BJ (cell line): ENCODE measurements around the gene MAPK14. TPM values are rescaled to one million over a fixed set of nuclear protein-coding genes. Genes with fewer than 3 reads are reported as not detected.
A peak's percentile ranks its signal among the peaks of the same experiment; 100 is the strongest.

Source experiments
- CTCF ChIA-PET: fragments of 350-600 bp; formaldehyde crosslinking; extraction: SDS; loops from one replicate; lab custom pipeline; 2021; ENCODE audit warnings: antibody characterized with exemption, inconsistent platforms; lab: Yijun Ruan, JAX
- POLR2A ChIA-PET: fragments of 300-600 bp; sonication (Branson Sonifier 250); formaldehyde crosslinking; extraction: SDS; loops from one replicate; lab custom pipeline; 2021; ENCODE audit warnings: antibody characterized with exemption; lab: Charles Lee
- DNase-seq: peaks from one replicate; pipeline ENCODE4 v3.0.0-alpha.2; 2011; ENCODE audit warnings: low read depth
- H3K27me3 ChIP-seq: 2 replicates; pipeline ENCODE4 v1.6.0; 2011; ENCODE audit warnings: low read length; ENCODE audit not compliant: control insufficient read depth, insufficient read depth
- H3K36me3 ChIP-seq: 2 replicates; pipeline ENCODE4 v1.5.1; 2011; ENCODE audit warnings: low read length; ENCODE audit not compliant: control insufficient read depth, insufficient read depth
- H3K4me3 ChIP-seq: 2 replicates; pipeline ENCODE4 v1.5.1; 2011; ENCODE audit warnings: low read depth, mild to moderate bottlenecking, control low read depth, low read length
- polyA plus RNA-seq: library from polyadenylated mRNA; depleted of rRNA; stranded (reverse); fragments of >200 nt; gene quantifications from 2 replicates; pipeline ENCODE4 v1.2.3, GENCODE V29; 2011
- TF ChIP-seq, protein P1 (sequence below): IDR thresholded peaks from 2 replicates; pipeline ENCODE4 v1.5.1; 2011; ENCODE audit warnings: low read depth, mild to moderate bottlenecking, control low read depth, inconsistent platforms, low read length, moderate library complexity; ENCODE audit not compliant: insufficient read depth

MAPK14 gene
- polyA plus RNA-seq, 1 experiment = 33.9 TPM

- Histone ChIP-seq H3K27me3 (no peaks in the 10 kb centered on the region), H3K36me3 (no peaks in the 10 kb centered on the region; the same call in 1 of the 2 replicates), H3K4me3 (no peak overlapping the region)
- DNase-seq = no peak
- TF ChIP-seq, protein P1, sequence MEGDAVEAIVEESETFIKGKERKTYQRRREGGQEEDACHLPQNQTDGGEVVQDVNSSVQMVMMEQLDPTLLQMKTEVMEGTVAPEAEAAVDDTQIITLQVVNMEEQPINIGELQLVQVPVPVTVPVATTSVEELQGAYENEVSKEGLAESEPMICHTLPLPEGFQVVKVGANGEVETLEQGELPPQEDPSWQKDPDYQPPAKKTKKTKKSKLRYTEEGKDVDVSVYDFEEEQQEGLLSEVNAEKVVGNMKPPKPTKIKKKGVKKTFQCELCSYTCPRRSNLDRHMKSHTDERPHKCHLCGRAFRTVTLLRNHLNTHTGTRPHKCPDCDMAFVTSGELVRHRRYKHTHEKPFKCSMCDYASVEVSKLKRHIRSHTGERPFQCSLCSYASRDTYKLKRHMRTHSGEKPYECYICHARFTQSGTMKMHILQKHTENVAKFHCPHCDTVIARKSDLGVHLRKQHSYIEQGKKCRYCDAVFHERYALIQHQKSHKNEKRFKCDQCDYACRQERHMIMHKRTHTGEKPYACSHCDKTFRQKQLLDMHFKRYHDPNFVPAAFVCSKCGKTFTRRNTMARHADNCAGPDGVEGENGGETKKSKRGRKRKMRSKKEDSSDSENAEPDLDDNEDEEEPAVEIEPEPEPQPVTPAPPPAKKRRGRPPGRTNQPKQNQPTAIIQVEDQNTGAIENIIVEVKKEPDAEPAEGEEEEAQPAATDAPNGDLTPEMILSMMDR = no peak
- POLR2A ChIA-PET = no interaction called here
- CTCF ChIA-PET = interaction anchor here (1.8 kb wide), 1 partner anchor 202 kb away, joined by 4 read pairs; no protein-coding TSS in a partner anchor
These were observed 111.1 kb downstream of the MAPK14 start for GRCh38 chr6:36138667-36139066.

DNA sequence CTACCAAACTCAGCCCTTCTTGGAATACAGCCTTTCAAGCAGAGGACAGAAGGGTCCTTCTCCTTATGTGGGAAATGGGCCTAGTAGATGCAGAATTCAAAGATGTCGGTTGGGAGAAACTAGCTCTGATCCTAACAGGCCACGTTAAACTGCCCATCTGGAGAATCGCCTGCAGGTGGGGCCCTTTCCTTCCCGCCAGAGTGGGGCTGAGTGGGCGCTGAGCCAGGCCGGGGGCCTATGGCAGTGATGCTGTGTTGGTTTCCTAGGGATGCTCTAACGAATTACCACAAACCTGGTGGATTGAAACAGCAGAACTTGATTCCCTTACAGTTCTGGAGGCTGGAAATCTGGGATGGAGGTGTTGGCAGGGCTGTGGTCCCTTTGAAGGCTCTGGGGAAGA is 111.8 kb downstream of the MAPK14 start:
- Histone ChIP-seq H3K36me3 (no peaks in the 10 kb centered on the region; the same call in 1 of the 2 replicates), H3K4me3 (no peak overlapping the region), H3K27me3 (no peaks in the 10 kb centered on the region)
- ChIA-PET CTCF (interaction anchor here (1.8 kb wide), 1 partner anchor 202 kb away, joined by 4 read pairs; no protein-coding TSS in a partner anchor), POLR2A (no interaction called here)
- no peak for DNase-seq
- TF ChIP-seq, protein P1 = peak; percentile 26

- ChIA-PET POLR2A (no interaction called here), CTCF (interaction anchor here (1.8 kb wide), 1 partner anchor 201 kb away, joined by 4 read pairs; no protein-coding TSS in a partner anchor)
- TF ChIP-seq, protein P1 = no peak
- Histone ChIP-seq H3K27me3 (no peaks in the 10 kb centered on the region), H3K36me3 (no peaks in the 10 kb centered on the region; the same call in 1 of the 2 replicates), H3K4me3 (no peak overlapping the region)
- DNase-seq = no peak
These were observed 112.5 kb downstream of the MAPK14 start for GRCh38 chr6:36139991-36140710.

DNA sequence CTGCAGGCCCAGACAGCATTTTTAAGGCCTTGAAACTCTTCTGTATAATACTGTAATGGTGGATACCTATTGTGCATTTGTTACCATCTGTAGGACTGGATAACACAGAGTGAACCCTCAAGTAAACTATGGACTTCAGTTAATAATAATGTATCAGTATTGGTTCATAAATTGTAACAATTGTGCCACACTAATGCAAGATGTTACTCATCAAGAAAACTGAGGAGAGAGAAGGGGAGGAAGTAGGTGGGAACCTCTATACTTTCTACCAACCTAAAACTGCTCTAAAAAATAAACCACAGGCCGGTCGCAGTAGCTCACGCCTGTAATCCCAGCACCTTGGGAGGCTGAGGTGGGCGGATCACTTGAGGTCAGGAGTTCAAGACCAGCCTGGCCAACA is 113.5 kb downstream of the MAPK14 start:
- no peaks in the 10 kb centered on the region; the same call in 1 of the 2 replicates for H3K36me3 ChIP-seq
- no peak for DNase-seq
- CTCF ChIA-PET = no interaction called here
- H3K4me3 ChIP-seq = no peak overlapping the region
- TF ChIP-seq, protein P1 = no peak
- no peaks in the 10 kb centered on the region for H3K27me3 ChIP-seq
- POLR2A ChIA-PET = no interaction called here

DNA sequence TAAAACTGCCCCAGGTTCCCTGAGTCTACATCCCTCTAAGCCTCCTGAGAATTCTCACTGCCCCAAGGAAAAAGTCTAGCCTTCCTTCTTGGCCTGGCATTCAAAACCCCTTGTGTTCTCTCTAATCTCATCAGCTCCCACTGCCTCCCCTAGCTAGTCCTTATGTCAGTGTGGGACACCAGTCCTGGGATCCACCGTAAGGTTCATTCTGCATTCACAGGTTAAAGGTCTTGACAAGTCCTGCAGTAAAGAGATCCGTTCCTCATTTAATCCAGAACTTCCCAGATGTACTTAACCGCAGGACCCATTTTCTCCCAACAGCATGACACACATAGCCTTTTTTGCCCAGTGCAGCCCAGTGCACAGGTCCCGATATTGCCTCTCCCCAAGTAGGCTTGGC is 114.4 kb downstream of the MAPK14 start:
- Histone ChIP-seq H3K27me3 (0 out of 2 replicates have a peak, but pooled peaks cover 1% of the 10 kb centered on the region), H3K36me3 (no peaks in the 10 kb centered on the region; the same call in 1 of the 2 replicates), H3K4me3 (no peak overlapping the region)
- ChIA-PET POLR2A (no interaction called here), CTCF (no interaction called here)
- DNase-seq = no peak
- TF ChIP-seq, protein P1 = no peak
